ENCODE measurements around the gene C2orf76. TPM values are rescaled to one million over a fixed set of nuclear protein-coding genes. Genes with fewer than 3 reads are reported as not detected.

Gene C2orf76
- total RNA-seq: 9.6 to 13.6 TPM (median 11.0 TPM) in 3 replicates
- long read RNA-seq, partial matches to known transcripts: 1 of 6 reads
- long read RNA-seq, other reads (novel, unspliced or antisense): 1 of 6 reads

GRCh38 chr2:119366649-119367471, at the start of gene C2orf76, which contains the start of gene DBI:
TSS of gene C2orf76 (minus strand) at chr2:119366834. CDS start at chr2:119339959, 26,875 bp downstream.
TSS of gene DBI (plus strand) at chr2:119366977. CDS start at chr2:119367052, 75 bp downstream.
- Mint-ChIP-seq H3K27me3 (ENCODE audit: low read depth) (no peaks in the 10 kb centered on the region), H3K27ac (ENCODE audit: unreplicated experiment) (peak within 1 kb of the TSS; percentile 95), H3K9me3 (ENCODE audit: low read depth) (no peaks in the 10 kb centered on the region), H3K4me3 (ENCODE audit: unreplicated experiment) (peak within 1 kb of the TSS; percentile 100), H3K36me3 (ENCODE audit: low read depth) (peaks cover 19% of the 10 kb centered on the region), H3K4me1 (ENCODE audit: low read depth) (peaks cover 27% of the 10 kb centered on the region)
- TF ChIP-seq CTCF (IDR thresholded peaks at IDR 0.05): no peak
- DNase-seq (ENCODE audit: low spot score): peak; percentile 96

- TF ChIP-seq CTCF (IDR thresholded peaks at IDR 0.05): no peak
- Mint-ChIP-seq H3K4me1 (ENCODE audit: low read depth) (no peaks in the 10 kb centered on the region), H3K4me3 (ENCODE audit: unreplicated experiment) (no peak overlapping the region), H3K9me3 (ENCODE audit: low read depth) (peaks cover 13% of the 10 kb centered on the region), H3K27ac (ENCODE audit: unreplicated experiment) (no peak overlapping the region), H3K36me3 (ENCODE audit: low read depth) (no peaks in the 10 kb centered on the region), H3K27me3 (ENCODE audit: low read depth) (peaks cover 31% of the 10 kb centered on the region)
- DNase-seq (ENCODE audit: low spot score): no peak
Observed at GRCh38 chr2:119415630-119416029, 49.0 kb upstream of the C2orf76 start.

- TF ChIP-seq CTCF (IDR thresholded peaks at IDR 0.05): no peak
- peaks cover 2% of the 10 kb centered on the region for H3K36me3 Mint-ChIP-seq (ENCODE audit: low read depth)
- no peak overlapping the region for H3K27ac Mint-ChIP-seq (ENCODE audit: unreplicated experiment)
- H3K4me3 Mint-ChIP-seq (ENCODE audit: unreplicated experiment): no peak overlapping the region
- DNase-seq (ENCODE audit: low spot score): no peak
- H3K4me1 Mint-ChIP-seq (ENCODE audit: low read depth): no peaks in the 10 kb centered on the region
- H3K27me3 Mint-ChIP-seq (ENCODE audit: low read depth): peaks cover 31% of the 10 kb centered on the region
- H3K9me3 Mint-ChIP-seq (ENCODE audit: low read depth): peaks cover 14% of the 10 kb centered on the region
Observed at GRCh38 chr2:119414894-119415293, 48.3 kb upstream of the C2orf76 start.

GRCh38 chr2:119409506-119409905, 42.9 kb upstream of the C2orf76 start:
- peaks cover 28% of the 10 kb centered on the region for H3K27me3 Mint-ChIP-seq (ENCODE audit: low read depth)
- H3K4me3 Mint-ChIP-seq (ENCODE audit: unreplicated experiment): no peak overlapping the region
- DNase-seq (ENCODE audit: low spot score): no peak
- no peak overlapping the region for H3K27ac Mint-ChIP-seq (ENCODE audit: unreplicated experiment)
- H3K9me3 Mint-ChIP-seq (ENCODE audit: low read depth): peaks cover 14% of the 10 kb centered on the region
- peaks cover 6% of the 10 kb centered on the region for H3K4me1 Mint-ChIP-seq (ENCODE audit: low read depth)
- H3K36me3 Mint-ChIP-seq (ENCODE audit: low read depth): peaks cover 2% of the 10 kb centered on the region
- TF ChIP-seq CTCF (IDR thresholded peaks at IDR 0.05): no peak

- peaks cover 9% of the 10 kb centered on the region for H3K4me1 Mint-ChIP-seq (ENCODE audit: low read depth)
- H3K4me3 Mint-ChIP-seq (ENCODE audit: unreplicated experiment): no peak overlapping the region
- H3K27me3 Mint-ChIP-seq (ENCODE audit: low read depth): peaks cover 34% of the 10 kb centered on the region
- H3K36me3 Mint-ChIP-seq (ENCODE audit: low read depth): peaks cover 2% of the 10 kb centered on the region
- no peak for TF ChIP-seq CTCF (IDR thresholded peaks at IDR 0.05)
- no peak overlapping the region for H3K27ac Mint-ChIP-seq (ENCODE audit: unreplicated experiment)
- H3K9me3 Mint-ChIP-seq (ENCODE audit: low read depth): peaks cover 8% of the 10 kb centered on the region
- DNase-seq (ENCODE audit: low spot score): no peak
Observed at GRCh38 chr2:119408221-119408619, 41.6 kb upstream of the C2orf76 start.
